Fibroblast of villous mesenchyme (primary cell): Measurements from ENCODE around the gene FREM1. TPM values are rescaled to one million over a fixed set of nuclear protein-coding genes. Genes with fewer than 3 reads are reported as not detected.

Experiments used
- DNase-seq: peaks from one replicate; pipeline ENCODE4 v3.0.0-alpha.2; 2010; ENCODE audit warnings: low read depth
- H3K4me3 ChIP-seq: 2 replicates; pipeline ENCODE4 v1.5.1; 2011; ENCODE audit warnings: low read depth, mild to moderate bottlenecking, low read length
- total RNA-seq: library from RNA; depleted of rRNA; stranded (reverse); fragments of >200 nt; gene quantifications from 2 replicates; pipeline ENCODE4 v1.2.3, GENCODE V29; 2012
- TF ChIP-seq, protein P1 (sequence below): IDR thresholded peaks from 2 replicates; pipeline ENCODE4 v1.5.1; 2012; ENCODE audit warnings: low read depth, mild to moderate bottlenecking, low read length; ENCODE audit not compliant: insufficient read depth

FREM1 gene
- total RNA-seq, 1 donor = 0.86 TPM

DNA sequence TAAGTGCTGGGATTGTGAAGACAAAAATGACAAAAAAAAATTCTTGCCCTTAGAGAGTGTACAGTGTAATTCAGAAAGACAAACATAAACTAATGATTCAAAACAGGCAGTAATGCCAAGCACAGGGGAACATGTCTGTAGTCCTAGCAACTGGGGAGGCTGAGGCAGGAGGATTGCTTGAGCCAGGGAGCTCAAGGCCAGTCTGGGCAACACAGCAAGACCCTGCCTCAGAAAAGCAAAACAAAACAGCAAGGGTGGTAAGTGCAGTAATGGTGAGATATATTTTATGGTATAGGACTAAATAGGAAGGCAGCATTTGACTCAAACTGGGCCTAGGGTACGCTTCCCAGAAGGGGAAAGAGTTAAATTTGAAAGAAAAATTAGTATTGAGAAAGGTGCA lies 18.9 kb downstream of the FREM1 start:
- H3K4me3 ChIP-seq = no peak overlapping the region
- TF ChIP-seq, protein P1, sequence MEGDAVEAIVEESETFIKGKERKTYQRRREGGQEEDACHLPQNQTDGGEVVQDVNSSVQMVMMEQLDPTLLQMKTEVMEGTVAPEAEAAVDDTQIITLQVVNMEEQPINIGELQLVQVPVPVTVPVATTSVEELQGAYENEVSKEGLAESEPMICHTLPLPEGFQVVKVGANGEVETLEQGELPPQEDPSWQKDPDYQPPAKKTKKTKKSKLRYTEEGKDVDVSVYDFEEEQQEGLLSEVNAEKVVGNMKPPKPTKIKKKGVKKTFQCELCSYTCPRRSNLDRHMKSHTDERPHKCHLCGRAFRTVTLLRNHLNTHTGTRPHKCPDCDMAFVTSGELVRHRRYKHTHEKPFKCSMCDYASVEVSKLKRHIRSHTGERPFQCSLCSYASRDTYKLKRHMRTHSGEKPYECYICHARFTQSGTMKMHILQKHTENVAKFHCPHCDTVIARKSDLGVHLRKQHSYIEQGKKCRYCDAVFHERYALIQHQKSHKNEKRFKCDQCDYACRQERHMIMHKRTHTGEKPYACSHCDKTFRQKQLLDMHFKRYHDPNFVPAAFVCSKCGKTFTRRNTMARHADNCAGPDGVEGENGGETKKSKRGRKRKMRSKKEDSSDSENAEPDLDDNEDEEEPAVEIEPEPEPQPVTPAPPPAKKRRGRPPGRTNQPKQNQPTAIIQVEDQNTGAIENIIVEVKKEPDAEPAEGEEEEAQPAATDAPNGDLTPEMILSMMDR = no peak
- DNase-seq = no peak

DNA sequence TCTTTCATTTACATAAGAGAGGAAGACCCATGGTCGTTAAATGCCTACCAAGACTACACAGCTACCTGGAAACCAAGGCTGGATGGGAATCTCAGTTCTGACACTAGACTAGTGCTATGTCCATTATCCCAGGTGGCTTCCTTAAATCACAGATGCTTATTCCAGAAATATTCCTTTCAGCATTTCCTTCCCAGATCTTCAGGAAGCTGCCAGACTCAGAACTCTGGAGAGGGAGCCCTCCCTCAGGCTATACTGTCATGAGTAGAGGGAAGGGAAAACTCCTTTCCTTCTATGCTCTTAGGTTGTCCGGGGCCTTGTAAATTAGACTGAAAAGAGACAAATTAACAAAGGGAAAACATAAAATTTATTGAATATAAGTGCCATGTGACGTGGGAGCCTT lies 20.8 kb downstream of the FREM1 start:
- no peak overlapping the region for H3K4me3 ChIP-seq
- no peak for DNase-seq
- TF ChIP-seq, protein P1 = no peak

DNA sequence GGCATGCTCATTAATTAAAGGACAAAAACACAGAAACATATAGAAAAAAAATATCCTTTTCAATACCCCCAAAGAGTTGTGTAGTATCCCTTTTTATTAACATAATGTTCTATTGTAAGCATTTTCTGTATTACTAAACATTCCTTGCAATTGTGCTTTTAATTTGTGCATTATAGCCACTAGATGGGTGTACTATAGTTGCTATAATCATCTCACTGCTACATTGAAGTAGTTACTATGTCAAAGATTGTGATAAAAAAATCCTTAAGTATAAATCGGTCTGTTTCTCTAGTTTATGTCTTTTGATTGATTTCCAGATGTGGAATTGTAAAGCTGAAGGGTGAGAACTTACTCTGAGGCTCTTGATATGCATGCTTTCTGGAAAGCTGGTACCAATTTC lies 21.4 kb downstream of the FREM1 start:
- TF ChIP-seq, protein P1 = no peak
- no peak overlapping the region for H3K4me3 ChIP-seq
- DNase-seq = no peak

DNA sequence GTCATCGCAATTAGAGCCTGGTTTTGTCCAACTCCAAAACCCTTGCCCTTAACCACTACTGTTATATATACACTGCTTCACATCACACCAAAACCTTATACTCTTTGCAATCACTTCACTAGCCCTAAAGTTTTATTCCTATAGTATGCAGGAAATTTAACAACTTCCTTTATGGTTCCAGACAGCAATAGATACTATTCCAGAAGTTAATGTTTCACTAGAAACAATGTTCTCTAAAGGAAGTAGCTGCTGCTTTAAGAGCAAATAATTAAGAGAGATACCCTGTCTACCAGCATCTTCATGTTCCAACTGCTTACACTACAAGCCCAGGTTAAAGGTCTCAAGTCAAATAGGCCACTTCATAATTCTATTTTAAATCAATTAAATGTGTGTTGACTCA lies 22.0 kb downstream of the FREM1 start:
- DNase-seq = no peak
- TF ChIP-seq, protein P1 = no peak
- no peak overlapping the region for H3K4me3 ChIP-seq

DNA sequence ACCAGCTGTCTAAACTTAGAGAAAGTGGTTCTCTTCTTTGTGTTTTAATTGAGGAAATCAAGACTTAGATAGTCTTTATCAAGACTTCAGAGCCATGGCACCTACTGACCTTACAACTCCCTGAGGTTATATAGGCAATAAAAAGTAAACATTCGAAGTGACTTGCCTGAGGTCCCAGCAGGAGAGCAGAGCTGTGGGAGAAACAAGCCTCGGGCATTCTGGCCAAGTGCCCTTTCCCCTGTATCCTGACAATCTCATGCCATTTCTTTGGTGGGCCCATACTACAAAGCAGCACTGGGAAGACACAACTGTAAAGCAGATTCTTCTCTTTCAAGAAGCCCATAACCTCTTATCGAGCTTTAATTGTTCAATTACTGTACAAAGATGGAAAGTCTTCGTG lies 23.1 kb downstream of the FREM1 start:
- H3K4me3 ChIP-seq = no peak overlapping the region
- TF ChIP-seq, protein P1 = no peak
- DNase-seq = no peak

DNA sequence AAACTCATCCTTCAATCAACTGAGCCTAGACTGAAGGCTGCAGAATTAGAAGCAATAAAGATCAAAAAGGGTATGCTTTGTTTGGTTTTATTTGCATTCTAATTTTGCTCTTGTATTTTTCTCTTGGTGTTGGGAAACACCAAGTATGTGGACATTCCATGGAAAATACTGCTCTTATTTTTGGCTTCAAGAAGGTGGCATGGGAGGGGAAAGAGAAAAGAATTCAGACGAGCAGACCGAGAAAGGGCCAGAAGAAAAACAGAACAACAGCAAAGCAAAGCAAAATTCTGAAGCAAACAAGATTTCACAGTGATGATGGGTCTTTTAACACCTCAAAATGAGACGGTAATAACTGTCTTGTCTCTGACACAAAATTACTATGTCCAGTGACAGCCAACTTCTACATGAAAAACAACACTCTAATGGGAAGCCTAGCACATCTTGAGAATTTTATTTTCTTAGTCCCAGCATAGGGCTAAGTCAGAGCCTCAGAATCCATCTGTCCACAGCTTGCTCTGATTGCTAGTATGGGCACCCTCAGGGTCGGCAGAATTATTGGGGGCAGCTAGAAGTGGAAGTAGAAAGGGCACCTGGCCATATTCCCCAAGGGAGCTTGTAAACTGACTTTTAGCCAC lies 26.8 kb downstream of the FREM1 start:
- TF ChIP-seq, protein P1 = no peak
- DNase-seq = no peak
- H3K4me3 ChIP-seq = no peak overlapping the region

DNA sequence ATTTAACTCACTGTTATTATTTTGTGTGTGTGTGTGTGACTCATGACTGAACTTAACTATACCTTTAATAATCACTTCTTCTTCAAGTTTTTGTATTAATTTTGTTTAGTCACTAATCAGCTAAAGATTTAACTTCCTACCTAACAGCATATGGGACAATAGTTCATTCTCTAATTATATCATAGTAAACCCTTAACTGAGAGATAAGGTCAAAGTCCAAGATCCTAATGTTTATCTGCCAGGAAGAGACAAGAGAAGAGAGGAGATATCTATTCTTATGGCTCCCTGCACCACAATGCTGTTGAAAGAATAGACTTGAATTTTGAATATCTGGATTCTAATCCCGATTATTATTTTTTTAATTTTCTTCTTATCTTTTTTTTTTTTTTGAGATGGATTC lies 28.1 kb downstream of the FREM1 start:
- H3K4me3 ChIP-seq = no peak overlapping the region
- DNase-seq = no peak
- TF ChIP-seq, protein P1 = no peak
